IPS-NIHi7 (cell line): ENCODE data around the gene PPCS.

Experiments used
- DNase-seq: peaks from one replicate; pipeline ENCODE4 v3.0.0; 2012; ENCODE audit warnings: mixed read lengths; ENCODE audit errors: extremely low spot score

PPCS gene

GRCh38 chr1:42456010-42456753, at the start of gene PPCS, which contains the start of gene ZMYND12:
PPCS (plus strand) TSS chr1:42456543; CDS start chr1:42456566, 23 bp downstream.
ZMYND12 (minus strand) TSS chr1:42456022; CDS start chr1:42455997, 25 bp downstream.
- DNase-seq = peak; percentile 87

GRCh38 chr1:42414551-42415496, 41.5 kb upstream of the PPCS start:
- no peak for DNase-seq

- no peak for DNase-seq
These were observed 39.2 kb upstream of the PPCS start for GRCh38 chr1:42417166-42417565.

- DNase-seq = no peak
These were observed 37.8 kb upstream of the PPCS start for GRCh38 chr1:42418516-42418915.

- DNase-seq = no peak
These were observed 37.1 kb upstream of the PPCS start for GRCh38 chr1:42419126-42419821.

GRCh38 chr1:42420121-42420520, 36.2 kb upstream of the PPCS start:
- DNase-seq = no peak

- no peak for DNase-seq
These were observed 35.3 kb upstream of the PPCS start for GRCh38 chr1:42420911-42421585.

GRCh38 chr1:42422737-42423136, 33.6 kb upstream of the PPCS start:
- DNase-seq = no peak

- DNase-seq = no peak
These were observed 32.7 kb upstream of the PPCS start for GRCh38 chr1:42423681-42424080.

- DNase-seq = no peak
These were observed 32.1 kb upstream of the PPCS start for GRCh38 chr1:42424201-42424600.

- no peak for DNase-seq
These were observed 29.1 kb upstream of the PPCS start for GRCh38 chr1:42427240-42427639.

GRCh38 chr1:42429603-42430002, 26.7 kb upstream of the PPCS start:
- DNase-seq = no peak

- no peak for DNase-seq
These were observed 25.8 kb upstream of the PPCS start for GRCh38 chr1:42430286-42431135.

- no peak for DNase-seq
These were observed 24.8 kb upstream of the PPCS start for GRCh38 chr1:42431514-42431913.

- no peak for DNase-seq
These were observed 23.6 kb upstream of the PPCS start for GRCh38 chr1:42432714-42433113.

GRCh38 chr1:42433369-42433768, 23.0 kb upstream of the PPCS start:
- no peak for DNase-seq

- no peak for DNase-seq
These were observed 22.0 kb upstream of the PPCS start for GRCh38 chr1:42434340-42434739.

GRCh38 chr1:42439940-42440339, 16.4 kb upstream of the PPCS start:
- DNase-seq = no peak

GRCh38 chr1:42442662-42443061, 13.7 kb upstream of the PPCS start:
- DNase-seq = no peak

- DNase-seq = no peak
These were observed 7.1 kb upstream of the PPCS start for GRCh38 chr1:42449256-42449655.

- DNase-seq = no peak
These were observed 6.3 kb upstream of the PPCS start for GRCh38 chr1:42450061-42450460.
